ENCODE data around the gene MAFB. TPM values are rescaled to one million over a fixed set of nuclear protein-coding genes. Genes with fewer than 3 reads are reported as not detected.

MAFB gene
- polyA plus RNA-seq, 3 donors = 113 to 161 (median 134) TPM

DNA sequence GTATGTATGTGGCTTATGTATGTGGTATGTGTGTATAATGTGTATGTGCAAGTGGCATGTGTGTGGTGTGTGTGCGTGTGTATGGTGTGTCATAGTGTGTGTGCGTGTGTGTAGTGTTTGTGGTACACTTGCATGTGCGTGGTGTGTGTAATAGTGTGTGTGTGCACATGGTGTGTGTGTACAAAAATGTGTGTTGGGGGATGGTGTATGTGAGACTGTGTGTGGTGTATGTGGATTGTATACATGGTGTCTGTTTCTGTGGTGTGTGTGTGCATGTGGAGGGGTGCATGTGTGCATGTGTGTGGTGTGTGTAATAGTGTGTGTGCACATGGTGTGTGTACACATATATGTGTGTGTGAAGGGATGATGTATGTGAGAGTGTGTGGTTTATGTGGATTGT is 21.5 kb downstream of the MAFB start:
- no peak overlapping the region for H3K27ac ChIP-seq (ENCODE audit: low read depth in 1 of 2, low read length in 2 of 2)
- no peaks in the 10 kb centered on the region for H4K20me1 ChIP-seq (ENCODE audit: insufficient read depth, low read length)
- 98% methylated on average over 3 of the region's 3 CpGs for WGBS (ENCODE audit: insufficient coverage)
- Mint-ChIP-seq H3K4me3 (no peak overlapping the region), H3K27ac (no peak overlapping the region), H3K9me3 (peaks cover 3 to 5% (median 4%) of the 10 kb centered on the region in 7 donors), H3K27me3 (ENCODE audit: low read depth in 3 of 3) (peaks cover 11 to 13% (median 12%) of the 10 kb centered on the region in 3 donors), H3K36me3 (peaks cover 0 to 3% of the 10 kb centered on the region in 2 donors), H3K4me1 (no peaks in the 10 kb centered on the region)
- no peak for DNase-seq
- H2AFZ ChIP-seq (ENCODE audit: insufficient read depth, low read depth, low read length, poor library complexity, severe bottlenecking) = no peak overlapping the region
- no peaks in the 10 kb centered on the region for H3K27me3 ChIP-seq (ENCODE audit: control insufficient read depth in 2 of 2, insufficient read depth in 2 of 2, low read length in 2 of 2)
- H3K79me2 ChIP-seq (ENCODE audit: insufficient read depth, low read length) = no peaks in the 10 kb centered on the region
- no peaks in the 10 kb centered on the region for H3K4me1 ChIP-seq (ENCODE audit: control insufficient read depth in 1 of 2, insufficient read depth in 2 of 2, low read length in 2 of 2)
- no peaks in the 10 kb centered on the region for H3K36me3 ChIP-seq (replicated peaks in 1 of 2; ENCODE audit: control insufficient read depth in 1 of 2, insufficient read depth in 2 of 2, low read length in 2 of 2)
- TF ChIP-seq, protein P1, sequence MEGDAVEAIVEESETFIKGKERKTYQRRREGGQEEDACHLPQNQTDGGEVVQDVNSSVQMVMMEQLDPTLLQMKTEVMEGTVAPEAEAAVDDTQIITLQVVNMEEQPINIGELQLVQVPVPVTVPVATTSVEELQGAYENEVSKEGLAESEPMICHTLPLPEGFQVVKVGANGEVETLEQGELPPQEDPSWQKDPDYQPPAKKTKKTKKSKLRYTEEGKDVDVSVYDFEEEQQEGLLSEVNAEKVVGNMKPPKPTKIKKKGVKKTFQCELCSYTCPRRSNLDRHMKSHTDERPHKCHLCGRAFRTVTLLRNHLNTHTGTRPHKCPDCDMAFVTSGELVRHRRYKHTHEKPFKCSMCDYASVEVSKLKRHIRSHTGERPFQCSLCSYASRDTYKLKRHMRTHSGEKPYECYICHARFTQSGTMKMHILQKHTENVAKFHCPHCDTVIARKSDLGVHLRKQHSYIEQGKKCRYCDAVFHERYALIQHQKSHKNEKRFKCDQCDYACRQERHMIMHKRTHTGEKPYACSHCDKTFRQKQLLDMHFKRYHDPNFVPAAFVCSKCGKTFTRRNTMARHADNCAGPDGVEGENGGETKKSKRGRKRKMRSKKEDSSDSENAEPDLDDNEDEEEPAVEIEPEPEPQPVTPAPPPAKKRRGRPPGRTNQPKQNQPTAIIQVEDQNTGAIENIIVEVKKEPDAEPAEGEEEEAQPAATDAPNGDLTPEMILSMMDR (IDR thresholded peaks at IDR 0.05) = no peak
- H3K9ac ChIP-seq (ENCODE audit: insufficient read depth, low read length, poor library complexity, severe bottlenecking) = no peak overlapping the region
- intact Hi-C loops (cut with micrococcal nuclease) = no loop called here
- no peak overlapping the region for H3K4me2 ChIP-seq (replicated peaks; ENCODE audit: extremely low read depth, low read length, poor library complexity, severe bottlenecking)
- no peaks in the 10 kb centered on the region for H3K9me3 ChIP-seq (replicated peaks in 1 of 2; ENCODE audit: control insufficient read depth in 1 of 2, insufficient read depth in 1 of 2, low read length in 2 of 2)
- no peak overlapping the region for H3K4me3 ChIP-seq (replicated peaks in 1 of 3; ENCODE audit: low read depth in 2 of 3, low read length in 3 of 3)

DNA sequence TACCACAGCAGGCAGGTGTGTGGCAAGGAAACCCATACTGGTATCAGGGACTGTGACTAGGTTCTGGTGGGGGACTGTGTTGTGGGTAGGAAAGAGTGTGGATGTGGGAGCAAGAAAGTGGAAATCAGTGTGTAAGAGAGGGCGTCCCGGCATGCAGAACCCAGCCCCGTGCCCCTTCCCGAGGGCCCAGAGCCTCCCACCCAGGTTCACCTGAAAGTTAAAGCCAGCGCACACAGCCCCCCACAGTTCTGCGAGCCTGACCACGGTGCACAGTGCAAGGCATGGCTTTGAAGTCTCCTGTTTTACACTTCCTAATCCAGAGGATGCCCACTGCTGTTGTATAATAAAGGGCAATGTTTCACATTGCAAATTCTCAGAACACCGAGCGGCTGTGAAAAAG is 22.7 kb downstream of the MAFB start:
- DNase-seq = no peak
- Histone ChIP-seq H3K9ac (ENCODE audit: insufficient read depth, low read length, poor library complexity, severe bottlenecking) (no peak overlapping the region), H3K27ac (ENCODE audit: low read depth in 1 of 2, low read length in 2 of 2) (no peak overlapping the region), H3K4me3 (replicated peaks in 1 of 3; ENCODE audit: low read depth in 2 of 3, low read length in 3 of 3) (no peak overlapping the region), H3K4me1 (ENCODE audit: control insufficient read depth in 1 of 2, insufficient read depth in 2 of 2, low read length in 2 of 2) (no peaks in the 10 kb centered on the region), H3K4me2 (replicated peaks; ENCODE audit: extremely low read depth, low read length, poor library complexity, severe bottlenecking) (no peak overlapping the region), H4K20me1 (ENCODE audit: insufficient read depth, low read length) (no peaks in the 10 kb centered on the region), H3K36me3 (replicated peaks in 1 of 2; ENCODE audit: control insufficient read depth in 1 of 2, insufficient read depth in 2 of 2, low read length in 2 of 2) (no peaks in the 10 kb centered on the region), H3K79me2 (ENCODE audit: insufficient read depth, low read length) (no peaks in the 10 kb centered on the region), H3K9me3 (replicated peaks in 1 of 2; ENCODE audit: control insufficient read depth in 1 of 2, insufficient read depth in 1 of 2, low read length in 2 of 2) (no peaks in the 10 kb centered on the region), H3K27me3 (ENCODE audit: control insufficient read depth in 2 of 2, insufficient read depth in 2 of 2, low read length in 2 of 2) (no peaks in the 10 kb centered on the region), H2AFZ (ENCODE audit: insufficient read depth, low read depth, low read length, poor library complexity, severe bottlenecking) (no peak overlapping the region)
- Mint-ChIP-seq H3K9me3 (peaks cover 3 to 5% (median 4%) of the 10 kb centered on the region in 7 donors), H3K27ac (no peak overlapping the region), H3K27me3 (ENCODE audit: low read depth in 3 of 3) (peaks cover 7 to 13% (median 10%) of the 10 kb centered on the region in 3 donors), H3K36me3 (peaks cover 0 to 3% of the 10 kb centered on the region in 2 donors), H3K4me3 (no peak overlapping the region), H3K4me1 (no peaks in the 10 kb centered on the region)
- TF ChIP-seq, protein P1 (IDR thresholded peaks at IDR 0.05) = no peak
- intact Hi-C loops (cut with micrococcal nuclease) = no loop called here
- WGBS (ENCODE audit: insufficient coverage) = 96% methylated on average over 5 of the region's 9 CpGs

Data from CD14-positive monocyte (primary cell).